Gastroesophageal sphincter (tissue), 3 donors: ENCODE data around the gene GAST.

Experiments used
- EP300 ChIP-seq: sonication (generic); formaldehyde crosslinking; IDR thresholded peaks from one replicate; pipeline ENCODE4 v1.6.1; 2017; ENCODE audit warnings: antibody characterized with exemption, mild to moderate bottlenecking
- POLR2A ChIP-seq, 2 donors: fragments of 450-650 bp; IDR thresholded peaks; one replicate each; pipeline ENCODE4 v1.6.1; 2017; ENCODE audit warnings: antibody characterized with exemption in 2 of 2, mild to moderate bottlenecking in 2 of 2, moderate library complexity in 1 of 2
- POLR2AphosphoS5 ChIP-seq: sonication (generic); formaldehyde crosslinking; IDR thresholded peaks from one replicate; pipeline ENCODE4 v1.6.1; 2017; ENCODE audit warnings: antibody characterized with exemption
- TF ChIP-seq, protein P1 (sequence below), 4 experiments: fragments of 200-600 bp in 2 of 4; fragments of 450-650 bp in 2 of 4; sonication (generic) in 1 of 4; IDR thresholded peaks; one replicate each; pipeline ENCODE4 v1.5.1; 2017 to 2019; ENCODE audit warnings: antibody characterized with exemption in 4 of 4, mild to moderate bottlenecking in 2 of 4, moderate library complexity in 2 of 4

DNA sequence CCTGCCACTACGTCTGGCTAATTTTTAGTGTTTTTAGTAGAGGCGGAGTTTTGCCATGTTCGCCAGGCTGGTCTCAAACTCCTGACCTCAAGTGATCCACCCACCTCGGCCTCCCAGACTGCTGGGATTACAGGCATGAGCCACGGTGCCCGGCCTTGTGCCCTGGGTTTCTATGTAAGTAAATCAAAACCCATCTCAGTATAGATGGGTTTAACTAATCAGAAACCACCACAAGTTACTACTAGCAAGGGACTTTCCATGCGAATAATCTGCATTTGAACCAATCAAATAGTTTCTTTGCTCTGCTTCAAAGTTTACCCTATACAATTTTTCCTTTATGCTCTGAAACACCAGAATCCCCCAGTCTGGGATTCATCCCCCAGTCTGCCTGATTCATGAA lies 40.0 kb upstream of the GAST start:
- TF ChIP-seq, protein P1, sequence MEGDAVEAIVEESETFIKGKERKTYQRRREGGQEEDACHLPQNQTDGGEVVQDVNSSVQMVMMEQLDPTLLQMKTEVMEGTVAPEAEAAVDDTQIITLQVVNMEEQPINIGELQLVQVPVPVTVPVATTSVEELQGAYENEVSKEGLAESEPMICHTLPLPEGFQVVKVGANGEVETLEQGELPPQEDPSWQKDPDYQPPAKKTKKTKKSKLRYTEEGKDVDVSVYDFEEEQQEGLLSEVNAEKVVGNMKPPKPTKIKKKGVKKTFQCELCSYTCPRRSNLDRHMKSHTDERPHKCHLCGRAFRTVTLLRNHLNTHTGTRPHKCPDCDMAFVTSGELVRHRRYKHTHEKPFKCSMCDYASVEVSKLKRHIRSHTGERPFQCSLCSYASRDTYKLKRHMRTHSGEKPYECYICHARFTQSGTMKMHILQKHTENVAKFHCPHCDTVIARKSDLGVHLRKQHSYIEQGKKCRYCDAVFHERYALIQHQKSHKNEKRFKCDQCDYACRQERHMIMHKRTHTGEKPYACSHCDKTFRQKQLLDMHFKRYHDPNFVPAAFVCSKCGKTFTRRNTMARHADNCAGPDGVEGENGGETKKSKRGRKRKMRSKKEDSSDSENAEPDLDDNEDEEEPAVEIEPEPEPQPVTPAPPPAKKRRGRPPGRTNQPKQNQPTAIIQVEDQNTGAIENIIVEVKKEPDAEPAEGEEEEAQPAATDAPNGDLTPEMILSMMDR (IDR thresholded peaks at IDR 0.05) = no peak
- TF ChIP-seq POLR2A (IDR thresholded peaks at IDR 0.05) = no peak
- TF ChIP-seq EP300 = no peak
- no peak for TF ChIP-seq POLR2AphosphoS5
